WERI-Rb-1 (cell line): ENCODE results near the gene TXLNG.

ENCODE experiments used
- DNase-seq: peaks from one replicate; pipeline ENCODE4 v3.0.0-alpha.2; 2020
- H3K27ac ChIP-seq: fragments of 250-450 bp; sonication (Bioruptor Pico); 2 replicates; pipeline ENCODE4 v1.5.1; 2020; ENCODE audit warnings: mild to moderate bottlenecking, moderate library complexity
- H3K27me3 ChIP-seq: fragments of 250-450 bp; sonication (Bioruptor Pico); 2 replicates; pipeline ENCODE4 v1.5.1; 2021; ENCODE audit warnings: mild to moderate bottlenecking, low read depth, moderate library complexity; ENCODE audit not compliant: insufficient read depth, severe bottlenecking
- H3K36me3 ChIP-seq: fragments of 250-450 bp; sonication (Bioruptor Pico); 2 replicates; pipeline ENCODE4 v1.5.1; 2020; ENCODE audit warnings: mild to moderate bottlenecking, moderate library complexity
- H3K4me3 ChIP-seq: 2 replicates; pipeline ENCODE4 v1.5.1; 2011; ENCODE audit warnings: low read depth, mild to moderate bottlenecking, control low read depth, low read length
- H3K9me3 ChIP-seq: fragments of 250-450 bp; sonication (Bioruptor Pico); 2 replicates; pipeline ENCODE4 v1.5.1; 2021; ENCODE audit warnings: mild to moderate bottlenecking, moderate library complexity; ENCODE audit not compliant: severe bottlenecking
- TF ChIP-seq, protein P1 (sequence below): IDR thresholded peaks from 2 replicates; pipeline ENCODE4 v1.5.1; 2011; ENCODE audit warnings: low read depth, mild to moderate bottlenecking, control low read depth, inconsistent platforms, low read length

Gene TXLNG

DNA sequence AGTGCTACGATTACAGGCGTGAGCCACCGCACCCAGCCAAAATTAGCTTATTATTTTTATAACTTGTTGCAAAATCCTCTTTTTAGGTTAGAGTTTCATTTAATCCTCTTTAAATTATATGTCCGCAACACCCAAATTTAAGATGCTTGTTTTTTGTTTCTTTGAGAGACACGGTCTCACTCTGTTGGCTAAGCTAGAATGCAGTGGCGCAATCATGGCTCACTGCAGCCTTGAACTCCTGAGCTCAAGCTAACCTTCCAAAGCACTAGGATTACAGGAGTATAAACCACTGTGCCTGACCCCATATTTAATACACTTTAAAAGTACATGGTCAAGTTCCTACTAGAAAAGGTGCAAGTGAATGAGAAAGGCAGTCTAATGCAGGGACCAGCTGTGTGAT, 81.7 kb downstream of the TXLNG start:
- Histone ChIP-seq H3K36me3 (peaks cover 60% of the 10 kb centered on the region), H3K27ac (no peak overlapping the region), H3K4me3 (no peak overlapping the region), H3K27me3 (no peaks in the 10 kb centered on the region), H3K9me3 (no peaks in the 10 kb centered on the region)
- TF ChIP-seq, protein P1, sequence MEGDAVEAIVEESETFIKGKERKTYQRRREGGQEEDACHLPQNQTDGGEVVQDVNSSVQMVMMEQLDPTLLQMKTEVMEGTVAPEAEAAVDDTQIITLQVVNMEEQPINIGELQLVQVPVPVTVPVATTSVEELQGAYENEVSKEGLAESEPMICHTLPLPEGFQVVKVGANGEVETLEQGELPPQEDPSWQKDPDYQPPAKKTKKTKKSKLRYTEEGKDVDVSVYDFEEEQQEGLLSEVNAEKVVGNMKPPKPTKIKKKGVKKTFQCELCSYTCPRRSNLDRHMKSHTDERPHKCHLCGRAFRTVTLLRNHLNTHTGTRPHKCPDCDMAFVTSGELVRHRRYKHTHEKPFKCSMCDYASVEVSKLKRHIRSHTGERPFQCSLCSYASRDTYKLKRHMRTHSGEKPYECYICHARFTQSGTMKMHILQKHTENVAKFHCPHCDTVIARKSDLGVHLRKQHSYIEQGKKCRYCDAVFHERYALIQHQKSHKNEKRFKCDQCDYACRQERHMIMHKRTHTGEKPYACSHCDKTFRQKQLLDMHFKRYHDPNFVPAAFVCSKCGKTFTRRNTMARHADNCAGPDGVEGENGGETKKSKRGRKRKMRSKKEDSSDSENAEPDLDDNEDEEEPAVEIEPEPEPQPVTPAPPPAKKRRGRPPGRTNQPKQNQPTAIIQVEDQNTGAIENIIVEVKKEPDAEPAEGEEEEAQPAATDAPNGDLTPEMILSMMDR = no peak
- DNase-seq = no peak

DNA sequence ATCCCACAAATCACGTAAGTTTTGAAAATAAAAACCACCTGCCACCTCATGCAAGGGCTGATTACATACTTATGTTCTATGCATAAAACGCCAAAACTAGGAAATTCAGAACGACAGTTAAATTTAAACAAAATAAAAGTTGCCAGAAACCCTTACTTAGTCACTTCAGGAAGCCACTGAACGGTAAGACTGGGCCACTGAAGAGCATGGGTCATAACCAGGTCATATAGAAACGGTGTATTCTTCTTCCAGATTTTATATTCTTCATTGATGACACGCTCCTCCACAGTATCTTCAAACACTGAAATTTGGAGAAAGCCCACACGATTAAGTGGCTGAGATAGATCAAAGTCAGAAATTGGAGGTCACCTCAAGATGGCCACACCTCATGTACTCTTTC, 82.7 kb downstream of the TXLNG start:
- H3K36me3 ChIP-seq = peaks cover 50% of the 10 kb centered on the region
- DNase-seq = no peak
- TF ChIP-seq, protein P1 = no peak
- H3K27me3 ChIP-seq = no peaks in the 10 kb centered on the region
- no peaks in the 10 kb centered on the region for H3K9me3 ChIP-seq
- H3K27ac ChIP-seq = peak overlapping the region; percentile 100
- peak overlapping the region; percentile 71 for H3K4me3 ChIP-seq

DNA sequence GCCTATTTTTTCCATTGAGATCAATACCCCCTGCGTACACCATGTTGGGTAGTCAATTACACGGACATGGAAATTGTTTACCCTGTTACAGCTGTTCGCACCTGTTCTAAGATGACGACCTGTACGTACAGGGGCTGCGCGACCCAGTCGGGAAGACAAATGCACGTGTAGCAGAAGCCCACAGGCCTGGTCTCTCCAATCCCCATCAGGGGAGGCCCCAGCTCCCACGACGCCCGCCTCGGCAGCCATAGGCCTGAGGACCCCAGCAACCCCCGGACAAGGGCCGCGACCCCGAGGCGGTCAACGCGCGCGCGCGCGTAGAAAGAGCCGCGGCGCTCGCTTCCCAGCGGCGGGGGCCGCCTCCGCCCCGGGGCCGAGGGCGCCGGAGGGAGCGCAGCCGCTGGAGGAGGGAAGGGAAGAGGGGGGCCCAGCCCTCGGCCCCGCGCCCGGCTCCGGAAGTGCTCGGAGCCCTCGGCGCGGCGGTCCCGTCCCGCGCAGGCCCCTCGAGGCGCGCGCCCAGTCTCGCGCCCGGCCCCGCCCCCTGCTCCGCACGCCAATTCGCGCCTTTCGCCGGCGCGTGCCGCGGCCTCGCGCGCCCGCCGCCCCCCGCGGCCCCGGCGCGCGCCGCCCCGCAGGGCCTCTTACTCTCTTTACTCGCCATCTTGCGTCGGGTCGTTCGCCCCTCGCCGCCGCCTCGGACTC, 83.3 kb downstream of the TXLNG start:
- DNase-seq = peak; percentile 55
- TF ChIP-seq, protein P1 = no peak
- no peaks in the 10 kb centered on the region for H3K9me3 ChIP-seq

DNA sequence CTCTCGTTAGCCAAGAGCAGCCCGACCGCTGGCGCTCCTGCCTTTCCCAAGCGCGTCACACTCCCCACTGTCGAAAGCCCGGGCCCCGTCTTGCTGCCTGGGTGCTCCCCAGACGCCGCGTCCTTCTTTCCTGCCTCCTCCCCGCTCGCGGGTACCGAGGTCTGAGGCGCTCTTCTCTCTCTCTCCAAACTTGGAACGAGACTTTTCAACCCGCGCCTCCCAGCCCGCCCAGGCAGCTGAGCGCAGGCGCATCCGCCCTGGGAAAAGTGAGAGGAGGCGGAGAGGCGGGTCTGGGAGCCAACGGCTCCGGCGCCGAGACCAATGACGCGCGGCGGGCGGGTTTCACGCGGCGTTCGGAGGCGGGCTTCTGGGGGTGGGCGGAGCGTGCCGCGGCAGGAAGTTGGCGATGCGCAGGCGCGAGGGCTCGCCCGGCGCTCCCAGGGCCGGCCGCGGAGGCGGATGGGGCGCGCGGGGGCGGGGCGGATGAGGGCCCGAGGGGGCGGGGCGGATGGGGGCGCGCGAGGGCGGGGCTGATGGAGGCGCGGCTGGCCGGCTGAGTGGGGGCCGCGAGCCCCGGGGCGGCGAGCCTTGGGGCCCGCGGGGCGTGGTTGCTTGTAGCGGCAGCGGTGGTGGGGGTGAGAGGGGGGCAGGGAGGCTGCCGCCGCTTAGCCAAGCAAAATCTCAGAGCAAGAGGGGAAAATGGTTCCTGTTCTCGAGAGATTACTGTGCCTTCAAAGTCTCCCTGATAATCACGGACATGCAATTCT, 84.0 kb downstream of the TXLNG start, which contains the start of gene RBBP7:
Gene RBBP7 (minus strand): TSS at position 268 of the 767 bp plus-strand sequence. CDS start 309 bp downstream, outside the sequence.
- H3K9me3 ChIP-seq = no peaks in the 10 kb centered on the region
- H3K4me3 ChIP-seq = peak within 1 kb of the TSS; percentile 95
- peaks cover 41% of the 10 kb centered on the region for H3K36me3 ChIP-seq
- no peaks in the 10 kb centered on the region for H3K27me3 ChIP-seq
- TF ChIP-seq, protein P1 = no peak
- H3K27ac ChIP-seq = peak within 1 kb of the TSS; percentile 100
- DNase-seq = peak; percentile 96

More for the DNA sequence above, 83.3 kb downstream of the TXLNG start:
- peak overlapping the region; percentile 95 for H3K4me3 ChIP-seq
- peak overlapping the region; percentile 100 for H3K27ac ChIP-seq
- H3K27me3 ChIP-seq = no peaks in the 10 kb centered on the region
- peaks cover 46% of the 10 kb centered on the region for H3K36me3 ChIP-seq

DNA sequence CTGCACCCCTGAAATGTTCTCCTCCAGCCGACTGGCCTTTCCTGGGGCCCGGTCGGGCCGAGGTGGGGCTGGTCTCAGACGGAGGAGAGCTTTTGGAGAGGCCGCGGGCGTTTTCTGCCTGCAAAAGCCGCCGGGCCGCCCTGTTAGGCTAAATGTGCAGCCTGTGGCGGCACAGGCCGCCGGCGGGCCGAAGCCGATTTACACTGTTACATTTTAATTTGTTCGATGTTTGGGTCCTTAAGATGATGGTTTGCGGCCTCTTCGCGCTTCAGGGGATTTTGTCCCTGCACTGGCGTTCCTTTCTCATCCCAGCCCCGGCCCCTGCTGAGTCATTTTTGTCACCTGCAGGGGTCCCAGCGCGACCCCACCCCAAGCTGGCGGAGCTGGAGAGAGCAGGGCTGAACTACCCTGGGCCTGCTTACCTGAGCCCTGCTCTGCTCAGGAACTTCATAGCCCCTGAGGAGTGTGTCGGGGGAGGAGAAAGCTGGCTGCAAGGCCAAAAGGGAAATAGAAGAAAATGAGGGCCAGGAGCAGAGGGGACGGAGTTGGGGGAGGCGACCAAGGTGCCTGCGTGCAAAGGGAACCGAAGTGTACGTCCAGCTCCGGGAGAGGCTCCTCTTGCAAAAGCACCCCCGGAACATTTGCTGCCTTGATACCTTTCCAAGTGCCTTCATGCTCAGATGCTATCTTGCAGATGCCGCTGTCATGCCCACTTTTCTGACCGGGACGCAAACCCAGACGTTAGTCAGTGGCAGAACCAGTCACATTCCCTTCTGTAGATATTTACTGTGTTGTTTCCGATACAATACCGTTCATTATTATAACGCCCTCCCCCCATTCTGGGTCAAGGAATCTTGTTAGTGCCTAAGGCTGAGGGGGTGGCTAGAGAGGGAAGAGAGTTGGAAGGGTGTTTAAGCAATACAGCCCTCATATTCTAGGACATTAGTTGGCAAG, 84.9 kb downstream of the TXLNG start:
- Histone ChIP-seq H3K9me3 (no peaks in the 10 kb centered on the region), H3K27ac (peak overlapping the region; percentile 99)

More for the DNA sequence above, 84.9 kb downstream of the TXLNG start:
- peak; percentile 54 for DNase-seq
- Histone ChIP-seq H3K36me3 (peaks cover 32% of the 10 kb centered on the region), H3K27me3 (no peaks in the 10 kb centered on the region), H3K4me3 (peak overlapping the region; percentile 89)
- TF ChIP-seq, protein P1 = no peak
